HepG2 (cell line): ENCODE results near the gene SPG7. TPM values are rescaled to one million over a fixed set of nuclear protein-coding genes. Genes with fewer than 3 reads are reported as not detected.
A peak's percentile ranks its signal among the peaks of the same experiment; 100 is the strongest.

ENCODE experiments used
- CBFB ChIP-seq: sonication (generic); formaldehyde crosslinking; IDR thresholded peaks from 2 replicates; pipeline ENCODE4 v1.4.0; 2020; ENCODE audit warnings: missing genetic modification reagents
- MEIS1 ChIP-seq: sonication (generic); formaldehyde crosslinking; IDR thresholded peaks from 2 replicates; pipeline ENCODE4 v1.9.0; 2021; ENCODE audit warnings: mild to moderate bottlenecking, missing genetic modification reagents, moderate library complexity, borderline replicate concordance
- NR3C1 ChIP-seq: sonication (generic); formaldehyde crosslinking; IDR thresholded peaks from 2 replicates; pipeline ENCODE4 v1.4.0; 2020; ENCODE audit warnings: missing genetic modification reagents
- RARG ChIP-seq: sonication (generic); formaldehyde crosslinking; IDR thresholded peaks from 2 replicates; pipeline ENCODE4 v1.4.0; 2020; ENCODE audit warnings: low read depth, mild to moderate bottlenecking, missing genetic modification reagents
- TEAD2 ChIP-seq: sonication (generic); formaldehyde crosslinking; IDR thresholded peaks from 2 replicates; pipeline ENCODE4 v1.9.0; 2021; ENCODE audit warnings: missing genetic modification reagents
- ZNF329 ChIP-seq: sonication (generic); formaldehyde crosslinking; IDR thresholded peaks from 2 replicates; pipeline ENCODE4 v1.9.0; 2021; ENCODE audit warnings: low read depth, mild to moderate bottlenecking, missing genetic modification reagents
- polyA plus RNA-seq, 8 experiments: library from polyadenylated mRNA; depleted of rRNA in 3 of 8; stranded (reverse) in 7 of 8; unstranded in 1 of 8; fragments of >200 nt; fragmentation: Illumina TruSeq in 4 of 8; extraction: Trizol in 4 of 8; gene quantifications; 2 replicates each; pipeline versions ENCODE4 v1.2.1 to v1.2.3, GENCODE V29; 2011 to 2016; ENCODE audit warnings: low read depth in 4 of 8, missing spikeins in 1 of 8, mixed read lengths in 1 of 8; ENCODE audit not compliant: insufficient read depth in 1 of 8
- total RNA-seq, 5 experiments: library from RNA; depleted of rRNA; stranded (reverse); fragments of >200 nt; fragmentation: Illumina TruSeq; extraction: Trizol; gene quantifications; 2 replicates each; pipeline ENCODE4 v1.2.3, GENCODE V29; 2016; ENCODE audit warnings: low read depth in 1 of 5
- TF ChIP-seq, protein P1 (sequence below): sonication (generic); formaldehyde crosslinking; IDR thresholded peaks from 2 replicates; pipeline ENCODE4 v1.9.0; 2021; ENCODE audit warnings: mild to moderate bottlenecking, missing genetic modification reagents
- TF ChIP-seq, protein P2 (sequence below): sonication (generic); formaldehyde crosslinking; conservative IDR thresholded peaks from 2 replicates; pipeline ENCODE4 v1.4.0; 2020; ENCODE audit warnings: missing genetic modification reagents
- TF ChIP-seq, protein P3 (sequence below): sonication (generic); formaldehyde crosslinking; IDR thresholded peaks from 2 replicates; pipeline ENCODE4 v1.4.0; 2020; ENCODE audit warnings: missing genetic modification reagents, borderline replicate concordance
- TF ChIP-seq, protein P4 (sequence below): sonication (generic); formaldehyde crosslinking; IDR thresholded peaks from 2 replicates; pipeline ENCODE4 v1.4.0; 2020; ENCODE audit warnings: missing genetic modification reagents

Gene SPG7
- total and polyA plus RNA-seq, 2 of the 13 experiments (the other 11 are each of a cell fraction or from before 2014, with no cell fraction given) = 66.0 to 136 TPM

DNA sequence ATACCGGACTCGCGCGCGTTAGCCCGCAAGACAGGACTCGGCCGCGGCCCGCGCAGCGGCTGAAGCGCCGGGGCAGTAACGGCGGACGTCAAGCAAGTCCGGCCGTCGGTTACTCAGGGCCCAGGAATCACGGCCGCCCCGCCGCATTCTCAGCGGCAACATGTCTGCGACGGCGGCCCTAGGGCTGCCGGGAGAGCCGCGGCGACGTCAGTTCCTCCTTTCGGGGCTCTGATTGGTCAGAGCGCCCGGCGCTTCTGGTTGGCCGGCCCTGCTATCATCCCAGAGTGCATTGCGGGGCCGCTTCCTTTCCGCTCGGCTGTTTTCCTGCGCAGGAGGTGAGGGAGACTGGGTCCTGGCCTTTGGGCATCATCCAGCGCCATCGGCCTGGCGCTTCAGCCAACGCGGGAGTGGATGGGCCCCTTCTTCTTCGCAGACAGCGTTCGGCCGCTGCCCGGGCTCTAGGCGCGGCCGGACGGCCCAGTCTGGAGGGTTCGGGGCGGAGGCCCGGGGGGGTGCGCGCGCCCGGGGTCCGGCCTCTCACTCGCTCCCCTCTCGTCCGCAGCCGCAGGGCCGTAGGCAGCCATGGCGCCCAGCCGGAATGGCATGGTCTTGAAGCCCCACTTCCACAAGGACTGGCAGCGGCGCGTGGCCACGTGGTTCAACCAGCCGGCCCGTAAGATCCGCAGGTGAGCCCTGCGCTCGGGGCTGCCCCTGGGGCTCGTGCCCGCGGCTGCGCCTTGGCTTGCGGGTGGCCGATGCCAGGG is 52.4 kb downstream of the SPG7 start, which contains the start of gene RPL13 (continued):
- TF ChIP-seq, protein P1, sequence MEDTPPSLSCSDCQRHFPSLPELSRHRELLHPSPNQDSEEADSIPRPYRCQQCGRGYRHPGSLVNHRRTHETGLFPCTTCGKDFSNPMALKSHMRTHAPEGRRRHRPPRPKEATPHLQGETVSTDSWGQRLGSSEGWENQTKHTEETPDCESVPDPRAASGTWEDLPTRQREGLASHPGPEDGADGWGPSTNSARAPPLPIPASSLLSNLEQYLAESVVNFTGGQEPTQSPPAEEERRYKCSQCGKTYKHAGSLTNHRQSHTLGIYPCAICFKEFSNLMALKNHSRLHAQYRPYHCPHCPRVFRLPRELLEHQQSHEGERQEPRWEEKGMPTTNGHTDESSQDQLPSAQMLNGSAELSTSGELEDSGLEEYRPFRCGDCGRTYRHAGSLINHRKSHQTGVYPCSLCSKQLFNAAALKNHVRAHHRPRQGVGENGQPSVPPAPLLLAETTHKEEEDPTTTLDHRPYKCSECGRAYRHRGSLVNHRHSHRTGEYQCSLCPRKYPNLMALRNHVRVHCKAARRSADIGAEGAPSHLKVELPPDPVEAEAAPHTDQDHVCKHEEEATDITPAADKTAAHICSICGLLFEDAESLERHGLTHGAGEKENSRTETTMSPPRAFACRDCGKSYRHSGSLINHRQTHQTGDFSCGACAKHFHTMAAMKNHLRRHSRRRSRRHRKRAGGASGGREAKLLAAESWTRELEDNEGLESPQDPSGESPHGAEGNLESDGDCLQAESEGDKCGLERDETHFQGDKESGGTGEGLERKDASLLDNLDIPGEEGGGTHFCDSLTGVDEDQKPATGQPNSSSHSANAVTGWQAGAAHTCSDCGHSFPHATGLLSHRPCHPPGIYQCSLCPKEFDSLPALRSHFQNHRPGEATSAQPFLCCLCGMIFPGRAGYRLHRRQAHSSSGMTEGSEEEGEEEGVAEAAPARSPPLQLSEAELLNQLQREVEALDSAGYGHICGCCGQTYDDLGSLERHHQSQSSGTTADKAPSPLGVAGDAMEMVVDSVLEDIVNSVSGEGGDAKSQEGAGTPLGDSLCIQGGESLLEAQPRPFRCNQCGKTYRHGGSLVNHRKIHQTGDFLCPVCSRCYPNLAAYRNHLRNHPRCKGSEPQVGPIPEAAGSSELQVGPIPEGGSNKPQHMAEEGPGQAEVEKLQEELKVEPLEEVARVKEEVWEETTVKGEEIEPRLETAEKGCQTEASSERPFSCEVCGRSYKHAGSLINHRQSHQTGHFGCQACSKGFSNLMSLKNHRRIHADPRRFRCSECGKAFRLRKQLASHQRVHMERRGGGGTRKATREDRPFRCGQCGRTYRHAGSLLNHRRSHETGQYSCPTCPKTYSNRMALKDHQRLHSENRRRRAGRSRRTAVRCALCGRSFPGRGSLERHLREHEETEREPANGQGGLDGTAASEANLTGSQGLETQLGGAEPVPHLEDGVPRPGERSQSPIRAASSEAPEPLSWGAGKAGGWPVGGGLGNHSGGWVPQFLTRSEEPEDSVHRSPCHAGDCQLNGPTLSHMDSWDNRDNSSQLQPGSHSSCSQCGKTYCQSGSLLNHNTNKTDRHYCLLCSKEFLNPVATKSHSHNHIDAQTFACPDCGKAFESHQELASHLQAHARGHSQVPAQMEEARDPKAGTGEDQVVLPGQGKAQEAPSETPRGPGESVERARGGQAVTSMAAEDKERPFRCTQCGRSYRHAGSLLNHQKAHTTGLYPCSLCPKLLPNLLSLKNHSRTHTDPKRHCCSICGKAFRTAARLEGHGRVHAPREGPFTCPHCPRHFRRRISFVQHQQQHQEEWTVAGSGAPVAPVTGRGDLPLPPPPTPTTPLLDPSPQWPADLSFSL (CRISPR knock-in tag) = 0 out of 2 replicates have a peak, but pooled peaks have one; percentile 9
- TF ChIP-seq TEAD2 (CRISPR knock-in tag) (no peak), CBFB (CRISPR knock-in tag) (peak; percentile 47), ZNF329 (CRISPR knock-in tag) (no peak), MEIS1 (CRISPR knock-in tag) (peak; percentile 34), RARG (CRISPR knock-in tag) (no peak; the same call in 1 of the 2 replicates), NR3C1 (no peak)
- TF ChIP-seq, protein P2, sequence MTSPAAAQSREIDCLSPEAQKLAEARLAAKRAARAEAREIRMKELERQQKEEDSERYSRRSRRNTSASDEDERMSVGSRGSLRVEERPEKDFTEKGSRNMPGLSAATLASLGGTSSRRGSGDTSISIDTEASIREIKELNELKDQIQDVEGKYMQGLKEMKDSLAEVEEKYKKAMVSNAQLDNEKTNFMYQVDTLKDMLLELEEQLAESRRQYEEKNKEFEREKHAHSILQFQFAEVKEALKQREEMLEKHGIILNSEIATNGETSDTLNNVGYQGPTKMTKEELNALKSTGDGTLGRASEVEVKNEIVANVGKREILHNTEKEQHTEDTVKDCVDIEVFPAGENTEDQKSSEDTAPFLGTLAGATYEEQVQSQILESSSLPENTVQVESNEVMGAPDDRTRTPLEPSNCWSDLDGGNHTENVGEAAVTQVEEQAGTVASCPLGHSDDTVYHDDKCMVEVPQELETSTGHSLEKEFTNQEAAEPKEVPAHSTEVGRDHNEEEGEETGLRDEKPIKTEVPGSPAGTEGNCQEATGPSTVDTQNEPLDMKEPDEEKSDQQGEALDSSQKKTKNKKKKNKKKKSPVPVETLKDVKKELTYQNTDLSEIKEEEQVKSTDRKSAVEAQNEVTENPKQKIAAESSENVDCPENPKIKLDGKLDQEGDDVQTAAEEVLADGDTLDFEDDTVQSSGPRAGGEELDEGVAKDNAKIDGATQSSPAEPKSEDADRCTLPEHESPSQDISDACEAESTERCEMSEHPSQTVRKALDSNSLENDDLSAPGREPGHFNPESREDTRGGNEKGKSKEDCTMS = 0 out of 2 replicates have a peak, but pooled peaks have one; percentile 18
- TF ChIP-seq, protein P3, sequence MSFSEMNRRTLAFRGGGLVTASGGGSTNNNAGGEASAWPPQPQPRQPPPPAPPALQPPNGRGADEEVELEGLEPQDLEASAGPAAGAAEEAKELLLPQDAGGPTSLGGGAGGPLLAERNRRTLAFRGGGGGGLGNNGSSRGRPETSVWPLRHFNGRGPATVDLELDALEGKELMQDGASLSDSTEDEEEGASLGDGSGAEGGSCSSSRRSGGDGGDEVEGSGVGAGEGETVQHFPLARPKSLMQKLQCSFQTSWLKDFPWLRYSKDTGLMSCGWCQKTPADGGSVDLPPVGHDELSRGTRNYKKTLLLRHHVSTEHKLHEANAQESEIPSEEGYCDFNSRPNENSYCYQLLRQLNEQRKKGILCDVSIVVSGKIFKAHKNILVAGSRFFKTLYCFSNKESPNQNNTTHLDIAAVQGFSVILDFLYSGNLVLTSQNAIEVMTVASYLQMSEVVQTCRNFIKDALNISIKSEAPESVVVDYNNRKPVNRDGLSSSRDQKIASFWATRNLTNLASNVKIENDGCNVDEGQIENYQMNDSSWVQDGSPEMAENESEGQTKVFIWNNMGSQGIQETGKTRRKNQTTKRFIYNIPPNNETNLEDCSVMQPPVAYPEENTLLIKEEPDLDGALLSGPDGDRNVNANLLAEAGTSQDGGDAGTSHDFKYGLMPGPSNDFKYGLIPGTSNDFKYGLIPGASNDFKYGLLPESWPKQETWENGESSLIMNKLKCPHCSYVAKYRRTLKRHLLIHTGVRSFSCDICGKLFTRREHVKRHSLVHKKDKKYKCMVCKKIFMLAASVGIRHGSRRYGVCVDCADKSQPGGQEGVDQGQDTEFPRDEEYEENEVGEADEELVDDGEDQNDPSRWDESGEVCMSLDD = peak; percentile 38
- TF ChIP-seq, protein P4, sequence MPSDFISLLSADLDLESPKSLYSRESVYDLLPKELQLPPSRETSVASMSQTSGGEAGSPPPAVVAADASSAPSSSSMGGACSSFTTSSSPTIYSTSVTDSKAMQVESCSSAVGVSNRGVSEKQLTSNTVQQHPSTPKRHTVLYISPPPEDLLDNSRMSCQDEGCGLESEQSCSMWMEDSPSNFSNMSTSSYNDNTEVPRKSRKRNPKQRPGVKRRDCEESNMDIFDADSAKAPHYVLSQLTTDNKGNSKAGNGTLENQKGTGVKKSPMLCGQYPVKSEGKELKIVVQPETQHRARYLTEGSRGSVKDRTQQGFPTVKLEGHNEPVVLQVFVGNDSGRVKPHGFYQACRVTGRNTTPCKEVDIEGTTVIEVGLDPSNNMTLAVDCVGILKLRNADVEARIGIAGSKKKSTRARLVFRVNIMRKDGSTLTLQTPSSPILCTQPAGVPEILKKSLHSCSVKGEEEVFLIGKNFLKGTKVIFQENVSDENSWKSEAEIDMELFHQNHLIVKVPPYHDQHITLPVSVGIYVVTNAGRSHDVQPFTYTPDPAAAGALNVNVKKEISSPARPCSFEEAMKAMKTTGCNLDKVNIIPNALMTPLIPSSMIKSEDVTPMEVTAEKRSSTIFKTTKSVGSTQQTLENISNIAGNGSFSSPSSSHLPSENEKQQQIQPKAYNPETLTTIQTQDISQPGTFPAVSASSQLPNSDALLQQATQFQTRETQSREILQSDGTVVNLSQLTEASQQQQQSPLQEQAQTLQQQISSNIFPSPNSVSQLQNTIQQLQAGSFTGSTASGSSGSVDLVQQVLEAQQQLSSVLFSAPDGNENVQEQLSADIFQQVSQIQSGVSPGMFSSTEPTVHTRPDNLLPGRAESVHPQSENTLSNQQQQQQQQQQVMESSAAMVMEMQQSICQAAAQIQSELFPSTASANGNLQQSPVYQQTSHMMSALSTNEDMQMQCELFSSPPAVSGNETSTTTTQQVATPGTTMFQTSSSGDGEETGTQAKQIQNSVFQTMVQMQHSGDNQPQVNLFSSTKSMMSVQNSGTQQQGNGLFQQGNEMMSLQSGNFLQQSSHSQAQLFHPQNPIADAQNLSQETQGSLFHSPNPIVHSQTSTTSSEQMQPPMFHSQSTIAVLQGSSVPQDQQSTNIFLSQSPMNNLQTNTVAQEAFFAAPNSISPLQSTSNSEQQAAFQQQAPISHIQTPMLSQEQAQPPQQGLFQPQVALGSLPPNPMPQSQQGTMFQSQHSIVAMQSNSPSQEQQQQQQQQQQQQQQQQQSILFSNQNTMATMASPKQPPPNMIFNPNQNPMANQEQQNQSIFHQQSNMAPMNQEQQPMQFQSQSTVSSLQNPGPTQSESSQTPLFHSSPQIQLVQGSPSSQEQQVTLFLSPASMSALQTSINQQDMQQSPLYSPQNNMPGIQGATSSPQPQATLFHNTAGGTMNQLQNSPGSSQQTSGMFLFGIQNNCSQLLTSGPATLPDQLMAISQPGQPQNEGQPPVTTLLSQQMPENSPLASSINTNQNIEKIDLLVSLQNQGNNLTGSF (CRISPR knock-in tag) = no peak; the same call in 1 of the 2 replicates
